HG03469 (cell line): ENCODE results near the gene C10orf53.
"Not testable (repeated sequence)": the region's sequence is repeated elsewhere in the genome, so short reads cannot be mapped to it uniquely, and the experiment has no call there.

Experiments used
- ATAC-seq: cut with Tn5 transposase; IDR thresholded peaks from one replicate; pipeline ENCODE4 v1.9.1; 2021; ENCODE audit warnings: mild to moderate bottlenecking, moderate library complexity, moderate number of reproducible peaks; ENCODE audit not compliant: unreplicated experiment

Gene C10orf53

DNA sequence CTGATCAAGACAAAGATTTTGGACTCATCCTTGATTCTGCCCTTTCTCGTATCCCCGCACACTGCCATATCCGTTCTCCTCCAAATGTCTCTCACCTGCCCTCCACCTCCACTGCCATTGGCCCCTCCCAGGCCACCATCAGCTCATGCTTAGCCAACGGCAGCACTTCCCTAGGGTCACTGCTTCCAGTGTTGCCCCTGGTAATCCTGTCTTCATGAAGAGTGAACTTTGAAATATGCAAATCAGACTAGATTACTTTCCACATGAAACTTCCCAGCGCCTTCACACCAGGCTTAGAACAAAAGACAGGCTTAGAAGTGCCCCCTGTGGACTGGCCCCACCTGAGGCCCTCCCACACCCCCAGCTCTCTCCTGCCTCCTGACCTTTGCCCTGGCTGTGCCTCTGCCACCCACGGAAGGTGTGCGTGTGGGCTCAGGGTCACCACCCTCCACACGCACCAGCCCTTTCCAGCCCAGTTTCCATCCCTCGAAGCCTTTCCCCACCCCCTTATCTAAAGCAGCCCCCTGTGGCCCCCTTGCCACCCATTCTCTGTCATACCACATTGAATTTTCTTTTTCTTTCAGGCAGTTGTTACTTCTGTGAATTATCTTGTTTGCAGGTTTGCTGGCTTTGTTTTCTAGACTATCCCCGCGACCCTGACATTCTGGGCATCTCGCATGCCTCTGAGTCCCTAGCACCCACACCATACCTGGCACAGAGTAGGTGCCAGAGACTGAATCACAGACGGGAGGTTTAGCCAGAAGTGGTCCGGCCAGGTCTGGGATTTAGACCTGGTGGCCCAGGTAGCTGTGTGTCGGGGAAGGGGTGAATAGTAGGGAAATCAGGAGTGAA lies 26.8 kb upstream of the C10orf53 start:
- no peak for ATAC-seq

- ATAC-seq: no peak
Observed at GRCh38 chr10:49653273-49653929, 26.1 kb upstream of the C10orf53 start.

DNA sequence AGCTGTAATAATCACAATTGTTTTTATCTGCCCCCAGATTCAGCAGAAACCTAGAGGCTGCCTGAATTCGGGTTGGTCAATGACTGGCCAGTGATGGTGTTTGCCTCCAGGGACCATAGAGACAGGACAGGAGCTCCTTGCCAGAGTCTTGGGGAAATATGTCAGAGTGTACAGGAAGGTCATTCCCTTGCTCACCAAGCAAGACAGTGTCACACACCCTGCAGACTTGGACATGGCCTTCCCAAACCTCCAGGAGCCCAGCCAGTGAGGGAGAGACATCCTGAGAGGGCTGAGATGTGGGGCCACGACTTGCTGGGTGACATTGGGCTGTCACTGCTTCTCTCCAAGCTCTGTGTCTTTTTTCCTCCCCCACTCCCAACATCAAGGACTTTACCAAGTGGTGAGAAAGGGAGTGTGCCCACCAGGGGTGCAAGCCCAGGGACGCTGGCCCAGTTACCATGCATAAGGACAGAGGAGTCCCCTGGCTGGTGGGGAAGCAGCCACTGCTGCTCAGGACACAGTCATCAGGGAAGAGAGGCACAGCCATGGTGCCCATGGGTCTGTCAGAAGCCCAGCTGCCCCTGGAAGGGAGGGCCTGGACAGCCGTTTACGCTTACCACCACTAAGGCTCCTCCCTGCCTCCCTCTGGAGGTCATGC lies 25.3 kb upstream of the C10orf53 start:
- no peak for ATAC-seq

GRCh38 chr10:49655099-49655498 lies 24.4 kb upstream of the C10orf53 start:
- ATAC-seq: no peak

GRCh38 chr10:49656845-49657493 lies 22.5 kb upstream of the C10orf53 start:
- no peak for ATAC-seq

GRCh38 chr10:49657606-49658005 lies 21.8 kb upstream of the C10orf53 start:
- ATAC-seq: no peak

DNA sequence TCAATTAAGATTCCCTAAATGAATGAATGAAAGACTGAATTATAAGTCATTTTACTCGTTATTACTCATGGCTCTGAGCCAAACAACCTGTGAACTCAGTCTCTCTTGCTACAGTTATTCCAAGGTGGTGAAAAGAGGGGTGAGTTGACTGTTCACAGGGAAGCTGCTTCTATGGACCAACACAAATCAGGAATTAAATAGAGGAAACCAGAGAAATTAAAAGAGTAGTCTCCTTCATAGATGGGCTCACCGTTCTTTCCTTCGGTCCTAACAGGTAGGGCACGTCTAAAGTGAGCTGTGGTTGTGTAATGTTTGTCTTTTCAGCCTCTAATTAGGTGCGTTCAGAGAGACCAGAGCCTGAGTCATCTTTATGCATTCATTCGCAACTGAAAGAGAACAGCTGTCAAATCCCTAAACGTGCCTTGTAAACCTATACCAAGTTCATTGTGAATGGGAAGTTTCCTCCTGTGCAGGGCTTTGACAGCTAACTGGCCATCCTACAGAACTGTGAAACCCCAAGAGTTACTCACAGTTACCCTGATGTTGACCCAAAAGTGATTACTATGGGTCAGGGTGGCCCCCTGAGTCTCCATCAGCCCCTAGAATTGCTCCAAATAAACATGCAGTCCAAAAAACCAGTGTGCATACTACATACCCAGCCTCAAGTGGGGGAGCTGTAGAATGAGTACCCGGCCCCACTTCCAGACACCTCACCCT lies 18.2 kb upstream of the C10orf53 start:
- ATAC-seq: no peak

DNA sequence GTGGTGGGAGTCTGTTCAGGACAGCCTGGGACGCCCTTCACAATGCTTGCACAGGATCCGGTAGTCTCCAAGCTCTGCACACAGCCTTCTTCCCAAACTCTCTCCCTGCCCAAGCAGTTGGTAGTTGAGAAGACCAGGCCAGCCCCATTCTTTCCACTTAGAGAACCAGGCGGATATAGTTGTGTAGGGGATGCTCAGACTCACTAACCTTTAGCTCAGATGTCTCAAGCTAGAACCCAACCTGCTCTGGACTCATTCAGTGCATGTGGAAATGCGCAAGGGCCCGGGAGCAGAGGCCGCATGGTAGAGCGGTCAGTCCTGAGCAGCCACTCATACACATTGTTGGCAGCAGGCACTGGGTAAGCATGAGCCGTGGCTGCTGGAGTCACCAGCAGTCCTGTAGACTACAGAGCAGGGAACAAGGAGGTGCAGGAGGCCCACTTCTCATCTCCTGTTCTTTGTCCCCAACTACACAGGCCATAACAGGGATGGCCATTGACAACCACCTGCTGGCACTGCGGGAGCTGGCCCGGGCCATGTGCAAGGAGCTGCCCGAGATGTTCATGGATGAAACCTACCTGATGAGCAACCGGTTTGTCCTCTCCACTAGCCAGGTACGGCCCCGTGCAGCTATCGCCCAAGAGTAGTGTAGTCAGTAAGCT lies 17.2 kb upstream of the C10orf53 start:
- no peak for ATAC-seq

GRCh38 chr10:49663596-49663995 lies 15.9 kb upstream of the C10orf53 start:
- no peak for ATAC-seq

GRCh38 chr10:49664006-49664841 lies 15.2 kb upstream of the C10orf53 start:
- no peak for ATAC-seq

DNA sequence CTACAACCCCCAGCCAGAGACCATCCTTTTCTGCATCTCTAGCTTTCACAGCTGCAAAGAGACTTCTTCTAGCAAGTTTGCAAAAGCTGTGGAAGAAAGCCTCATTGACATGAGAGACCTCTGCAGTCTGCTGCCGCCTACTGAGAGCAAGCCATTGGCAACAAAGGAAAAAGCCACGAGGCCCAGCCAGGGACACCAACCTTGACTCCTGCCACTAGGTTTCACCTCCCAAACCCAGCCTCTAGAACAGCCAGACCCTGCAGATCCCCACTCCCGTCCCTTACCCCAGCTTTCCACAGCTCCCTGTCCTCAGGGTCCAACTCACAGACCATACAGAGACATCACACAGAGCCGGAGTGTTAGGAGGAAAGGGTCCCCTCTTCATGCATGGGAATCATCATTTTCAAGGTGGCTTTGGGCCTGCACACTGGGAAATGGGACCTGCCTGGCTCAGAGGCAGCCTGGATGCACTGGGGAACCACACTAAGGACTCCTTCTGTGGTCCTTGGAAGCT lies 14.6 kb upstream of the C10orf53 start:
- ATAC-seq: no peak

DNA sequence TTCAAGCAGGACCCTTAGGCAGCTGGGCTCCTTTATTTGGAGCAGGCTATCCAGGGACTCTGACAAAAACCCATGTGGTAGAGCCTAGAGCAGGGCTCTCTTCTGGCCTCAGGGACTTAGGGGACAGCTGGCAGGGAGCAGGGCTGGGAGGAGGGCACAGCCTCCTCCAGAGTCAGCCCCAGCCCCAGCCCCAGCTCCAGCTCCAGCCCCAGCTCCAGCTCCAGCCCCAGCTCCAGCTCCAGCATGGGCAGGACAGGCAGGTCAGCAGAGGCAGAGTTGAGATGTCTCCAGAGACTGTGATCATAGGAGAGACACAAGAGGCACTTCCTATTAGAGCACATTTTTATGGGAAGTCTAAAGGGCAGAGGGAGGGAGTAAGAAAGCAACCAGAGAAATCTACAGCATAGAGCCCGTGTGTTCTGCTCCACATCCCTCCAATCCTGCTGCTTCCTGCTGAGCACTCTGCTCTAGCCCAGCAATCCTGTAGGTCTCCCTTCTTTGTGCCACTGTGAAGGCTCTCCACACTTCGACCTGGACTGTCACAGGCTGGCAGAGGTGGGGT lies 13.3 kb upstream of the C10orf53 start:
- no peak for ATAC-seq

GRCh38 chr10:49666685-49667084 lies 12.8 kb upstream of the C10orf53 start:
- no peak for ATAC-seq

DNA sequence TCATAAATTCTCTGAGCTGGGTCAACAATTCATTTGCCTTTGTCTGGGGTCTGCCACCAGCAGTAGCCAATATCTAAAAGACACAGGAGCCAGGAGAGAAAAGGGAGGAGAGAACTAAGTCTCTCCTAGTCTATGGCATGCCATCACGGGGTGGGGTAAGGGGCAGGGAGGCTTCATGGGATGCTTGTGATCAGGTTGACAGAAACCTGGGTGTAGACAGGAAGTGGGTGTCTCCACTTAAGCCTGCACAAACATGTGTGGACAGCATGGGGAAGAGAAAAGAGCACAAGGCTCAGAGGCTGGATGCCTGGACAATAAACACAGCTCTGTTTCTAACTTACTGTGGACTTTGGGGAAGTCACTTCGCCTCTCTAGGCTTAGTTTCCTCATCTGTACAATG lies 11.5 kb upstream of the C10orf53 start:
- ATAC-seq: no peak

DNA sequence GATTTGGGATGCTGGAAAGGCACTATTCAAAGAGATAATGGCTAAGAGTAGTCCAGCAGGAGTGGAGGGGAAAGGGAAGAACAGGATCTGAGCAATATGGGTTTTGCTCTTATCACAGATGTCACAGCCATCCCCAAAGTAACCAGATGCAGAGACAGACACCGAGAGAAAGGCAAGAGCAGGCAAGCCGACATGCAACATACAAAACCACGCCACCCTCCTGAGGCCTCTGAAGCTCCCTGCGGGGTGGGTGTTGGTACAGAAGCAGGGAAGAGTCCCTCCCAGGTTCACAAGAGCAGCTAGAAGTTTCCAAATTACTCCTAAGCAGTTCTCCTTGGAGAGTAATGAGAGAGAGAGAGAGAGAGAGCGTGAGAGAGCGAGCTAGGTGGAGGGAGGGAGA lies 10.8 kb upstream of the C10orf53 start:
- ATAC-seq: no peak

DNA sequence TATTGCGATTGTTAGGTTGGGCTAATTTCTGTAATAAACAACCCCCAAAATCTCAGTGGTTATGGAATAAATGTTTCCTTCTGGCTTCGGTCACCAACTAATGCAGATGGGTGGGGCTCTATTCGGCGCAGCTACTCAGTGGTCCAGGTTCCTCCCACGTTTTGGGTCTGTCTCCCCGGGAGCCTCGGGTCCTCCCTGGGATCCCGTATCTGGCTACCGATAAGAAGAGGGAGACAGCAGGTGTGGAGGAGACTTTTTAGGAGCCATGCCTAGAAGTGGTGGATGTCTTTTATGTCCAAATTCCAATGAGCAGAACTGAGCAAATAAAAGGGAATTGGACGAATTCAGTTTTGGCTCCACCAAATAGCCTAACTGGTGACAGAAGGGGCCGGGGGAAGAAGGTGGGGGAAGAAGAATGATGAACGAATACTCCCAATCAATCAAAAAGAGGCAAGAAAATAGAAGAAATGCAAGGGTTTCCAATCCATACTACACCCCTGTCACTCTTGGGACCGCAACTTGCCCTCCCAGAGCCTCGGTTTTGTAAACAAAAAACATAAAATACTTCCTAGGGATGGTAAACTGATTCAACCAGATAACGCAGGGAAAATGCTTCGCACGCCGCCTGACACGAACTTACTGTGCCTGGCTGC lies 498 bp upstream of the C10orf53 start:
- no peak for ATAC-seq

DNA sequence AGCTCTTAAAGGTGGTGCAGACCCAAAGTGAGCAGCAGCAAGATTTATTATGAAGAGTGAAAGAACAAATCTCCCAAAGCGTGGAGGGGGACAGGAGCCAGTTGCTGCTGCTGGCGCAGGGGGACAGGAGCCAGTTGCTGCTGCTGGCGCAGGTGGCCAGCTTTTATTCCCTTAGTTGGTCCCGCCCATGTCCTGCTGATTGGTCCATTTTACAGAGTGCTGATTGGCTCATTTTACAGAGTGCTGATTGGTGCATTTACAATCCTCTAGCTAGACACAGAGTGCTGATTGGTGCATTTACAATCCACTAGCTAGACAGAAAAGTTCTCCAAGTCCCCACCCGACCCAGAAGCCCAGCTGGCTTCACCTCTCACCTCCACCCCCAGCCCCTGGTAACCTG lies 3.0 kb downstream of the C10orf53 start:
- not testable (repeated sequence) for ATAC-seq

DNA sequence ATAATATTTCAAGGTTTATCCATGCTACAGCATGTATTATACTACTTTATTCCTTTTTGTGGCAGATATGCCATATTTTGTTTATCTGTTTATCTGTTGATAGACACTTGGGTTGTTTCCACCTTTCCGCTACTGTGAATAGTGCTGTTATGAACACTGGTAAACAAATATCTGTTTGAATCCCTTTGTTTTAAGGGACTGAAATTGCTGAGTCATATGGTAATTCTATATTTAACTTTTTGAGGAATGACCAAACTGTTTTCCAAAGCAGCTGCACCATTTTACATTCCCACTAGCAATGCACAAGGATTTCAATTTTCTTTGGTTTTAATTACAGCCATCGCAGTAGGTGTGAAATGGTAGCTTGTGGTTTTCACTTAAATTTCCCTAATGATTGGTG lies 3.4 kb downstream of the C10orf53 start:
- ATAC-seq: no peak
